ENCODE data around the gene ASB10. TPM values are rescaled to one million over a fixed set of nuclear protein-coding genes. Genes with fewer than 3 reads are reported as not detected.

Gene ASB10
- total RNA-seq, 1 donor from 2014 or later, result not detected

GRCh38 chr7:151139071-151139790 is 47.8 kb downstream of the ASB10 start:
- no peak for TF ChIP-seq CTCF (IDR thresholded peaks at IDR 0.05)
- DNase-seq (ENCODE audit: extremely low spot score, unreplicated experiment), result no peak
- Mint-ChIP-seq H3K27ac (ENCODE audit: unreplicated experiment) (no peak overlapping the region), H3K4me3 (ENCODE audit: unreplicated experiment) (no peak overlapping the region), H3K4me1 (ENCODE audit: unreplicated experiment) (peaks cover 12% of the 10 kb centered on the region), H3K9me3 (ENCODE audit: unreplicated experiment) (no peaks in the 10 kb centered on the region), H3K27me3 (ENCODE audit: unreplicated experiment) (no peaks in the 10 kb centered on the region), H3K36me3 (ENCODE audit: unreplicated experiment) (peaks cover 48% of the 10 kb centered on the region)

- Mint-ChIP-seq H3K36me3 (ENCODE audit: unreplicated experiment) (peaks cover 41% of the 10 kb centered on the region), H3K27ac (ENCODE audit: unreplicated experiment) (no peak overlapping the region), H3K27me3 (ENCODE audit: unreplicated experiment) (no peaks in the 10 kb centered on the region), H3K9me3 (ENCODE audit: unreplicated experiment) (no peaks in the 10 kb centered on the region), H3K4me1 (ENCODE audit: unreplicated experiment) (peaks cover 12% of the 10 kb centered on the region), H3K4me3 (ENCODE audit: unreplicated experiment) (no peak overlapping the region)
- DNase-seq (ENCODE audit: extremely low spot score, unreplicated experiment), result no peak
- TF ChIP-seq CTCF (IDR thresholded peaks at IDR 0.05), result no peak
Observed at GRCh38 chr7:151138153-151138851, 48.7 kb downstream of the ASB10 start.

GRCh38 chr7:151137791-151138152 is 49.3 kb downstream of the ASB10 start:
- no peak for DNase-seq (ENCODE audit: extremely low spot score, unreplicated experiment)
- peaks cover 12% of the 10 kb centered on the region for H3K4me1 Mint-ChIP-seq (ENCODE audit: unreplicated experiment)
- peaks cover 40% of the 10 kb centered on the region for H3K36me3 Mint-ChIP-seq (ENCODE audit: unreplicated experiment)
- TF ChIP-seq CTCF (IDR thresholded peaks at IDR 0.05), result no peak
- no peak overlapping the region for H3K4me3 Mint-ChIP-seq (ENCODE audit: unreplicated experiment)
- H3K27me3 Mint-ChIP-seq (ENCODE audit: unreplicated experiment), result no peaks in the 10 kb centered on the region
- H3K27ac Mint-ChIP-seq (ENCODE audit: unreplicated experiment), result no peak overlapping the region
- no peaks in the 10 kb centered on the region for H3K9me3 Mint-ChIP-seq (ENCODE audit: unreplicated experiment)

- H3K4me3 Mint-ChIP-seq (ENCODE audit: unreplicated experiment), result no peak overlapping the region
- no peaks in the 10 kb centered on the region for H3K27me3 Mint-ChIP-seq (ENCODE audit: unreplicated experiment)
- DNase-seq (ENCODE audit: extremely low spot score, unreplicated experiment), result no peak
- peaks cover 12% of the 10 kb centered on the region for H3K4me1 Mint-ChIP-seq (ENCODE audit: unreplicated experiment)
- H3K9me3 Mint-ChIP-seq (ENCODE audit: unreplicated experiment), result no peaks in the 10 kb centered on the region
- peaks cover 37% of the 10 kb centered on the region for H3K36me3 Mint-ChIP-seq (ENCODE audit: unreplicated experiment)
- no peak for TF ChIP-seq CTCF (IDR thresholded peaks at IDR 0.05)
- no peak overlapping the region for H3K27ac Mint-ChIP-seq (ENCODE audit: unreplicated experiment)
Observed at GRCh38 chr7:151137076-151137675, 49.9 kb downstream of the ASB10 start.

Data from osteocyte (in vitro differentiated cells).